ENCODE results near the gene XRN2. TPM values are rescaled to one million over a fixed set of nuclear protein-coding genes. Genes with fewer than 3 reads are reported as not detected.

The XRN2 gene
- total RNA-seq, 3 donors from 2014 or later = 35.3 to 47.7 (median 43.2) TPM

GRCh38 chr20:21371193-21371592 is 68.1 kb downstream of the XRN2 start:
- intact Hi-C loops (cut with DNase I, micrococcal nuclease) = no loop called here
- H3K4me3 ChIP-seq = no peak overlapping the region
- ATAC-seq (no peak), DNase-seq (no peak)
- no peak for TF ChIP-seq CTCF (IDR thresholded peaks at IDR 0.05)
- no peaks in the 10 kb centered on the region for H3K4me1 ChIP-seq (ENCODE audit: low read depth)
- peaks cover 5% of the 10 kb centered on the region for H3K36me3 ChIP-seq (ENCODE audit: low read depth)
- no peaks in the 10 kb centered on the region for H3K9me3 ChIP-seq

GRCh38 chr20:21372016-21372415 is 68.9 kb downstream of the XRN2 start:
- intact Hi-C loops (cut with DNase I, micrococcal nuclease) = no loop called here

GRCh38 chr20:21373436-21373835 is 70.3 kb downstream of the XRN2 start:
- Histone ChIP-seq H3K9me3 (no peaks in the 10 kb centered on the region), H3K4me1 (ENCODE audit: low read depth) (no peaks in the 10 kb centered on the region), H3K4me3 (no peak overlapping the region), H3K36me3 (ENCODE audit: low read depth) (no peaks in the 10 kb centered on the region)
- DNase-seq (no peak), ATAC-seq (no peak)
- intact Hi-C loops (cut with DNase I, micrococcal nuclease) = no loop called here
- TF ChIP-seq CTCF (IDR thresholded peaks at IDR 0.05) = no peak

More at GRCh38 chr20:21372016-21372415, 68.9 kb downstream of the XRN2 start:
- no peaks in the 10 kb centered on the region for H3K4me1 ChIP-seq (ENCODE audit: low read depth)
- DNase-seq (no peak), ATAC-seq (no peak)
- TF ChIP-seq CTCF (IDR thresholded peaks at IDR 0.05) = no peak
- H3K36me3 ChIP-seq (ENCODE audit: low read depth) = no peaks in the 10 kb centered on the region
- no peaks in the 10 kb centered on the region for H3K9me3 ChIP-seq
- H3K4me3 ChIP-seq = no peak overlapping the region

GRCh38 chr20:21376626-21377025 is 73.5 kb downstream of the XRN2 start:
- no peak for TF ChIP-seq CTCF (IDR thresholded peaks at IDR 0.05)
- DNase-seq (no peak), ATAC-seq (no peak)
- no peaks in the 10 kb centered on the region for H3K36me3 ChIP-seq (ENCODE audit: low read depth)
- no peaks in the 10 kb centered on the region for H3K9me3 ChIP-seq
- H3K4me3 ChIP-seq = no peak overlapping the region
- intact Hi-C loops (cut with DNase I, micrococcal nuclease) = no loop called here
- H3K4me1 ChIP-seq (ENCODE audit: low read depth) = no peaks in the 10 kb centered on the region

- no peaks in the 10 kb centered on the region for H3K9me3 ChIP-seq
- TF ChIP-seq CTCF (IDR thresholded peaks at IDR 0.05) = no peak
- DNase-seq = no peak
- intact Hi-C loops (cut with DNase I, micrococcal nuclease) = no loop called here
- peaks cover 3% of the 10 kb centered on the region for H3K36me3 ChIP-seq (ENCODE audit: low read depth)
- H3K4me3 ChIP-seq = no peak overlapping the region
- no peaks in the 10 kb centered on the region for H3K4me1 ChIP-seq (ENCODE audit: low read depth)
- ATAC-seq = no peak
These were observed 74.6 kb downstream of the XRN2 start for GRCh38 chr20:21377701-21378100.

GRCh38 chr20:21378259-21378658 is 75.1 kb downstream of the XRN2 start:
- intact Hi-C loops (cut with DNase I, micrococcal nuclease) = no loop called here
- Histone ChIP-seq H3K4me3 (no peak overlapping the region), H3K36me3 (ENCODE audit: low read depth) (peaks cover 3% of the 10 kb centered on the region), H3K4me1 (ENCODE audit: low read depth) (no peaks in the 10 kb centered on the region), H3K9me3 (no peaks in the 10 kb centered on the region)
- ATAC-seq = no peak
- TF ChIP-seq CTCF (IDR thresholded peaks at IDR 0.05) = no peak
- no peak for DNase-seq

All from mucosa of descending colon (tissue), 3 donors.